HG02610 (cell line): ENCODE data around the gene GLIPR1.
"Not testable (repeated sequence)": the region's sequence is repeated elsewhere in the genome, so short reads cannot be mapped to it uniquely, and the experiment has no call there.

ENCODE experiments used
- ATAC-seq: cut with Tn5 transposase; IDR thresholded peaks from one replicate; pipeline ENCODE4 v1.9.1; 2021; ENCODE audit warnings: mild to moderate bottlenecking, moderate library complexity; ENCODE audit not compliant: unreplicated experiment

Gene GLIPR1

DNA sequence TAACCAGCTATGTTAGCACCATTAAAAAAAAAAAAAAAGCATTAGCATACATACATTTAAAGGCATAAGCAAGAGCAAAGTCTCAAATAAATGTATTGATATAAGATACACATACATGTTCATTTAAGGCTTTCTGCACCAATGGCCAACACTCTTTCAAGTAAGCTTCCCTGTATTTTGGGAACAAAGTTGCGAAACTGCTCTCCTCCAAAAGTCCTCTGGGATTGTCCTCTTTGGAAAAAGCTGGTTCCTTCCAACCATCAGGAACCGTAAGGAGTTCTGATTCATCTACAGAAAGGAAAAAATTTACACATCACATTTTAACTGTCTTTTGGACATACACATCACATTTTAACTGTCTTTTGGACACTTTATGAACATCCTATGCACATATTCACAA is 27.6 kb downstream of the GLIPR1 start:
- no peak for ATAC-seq

DNA sequence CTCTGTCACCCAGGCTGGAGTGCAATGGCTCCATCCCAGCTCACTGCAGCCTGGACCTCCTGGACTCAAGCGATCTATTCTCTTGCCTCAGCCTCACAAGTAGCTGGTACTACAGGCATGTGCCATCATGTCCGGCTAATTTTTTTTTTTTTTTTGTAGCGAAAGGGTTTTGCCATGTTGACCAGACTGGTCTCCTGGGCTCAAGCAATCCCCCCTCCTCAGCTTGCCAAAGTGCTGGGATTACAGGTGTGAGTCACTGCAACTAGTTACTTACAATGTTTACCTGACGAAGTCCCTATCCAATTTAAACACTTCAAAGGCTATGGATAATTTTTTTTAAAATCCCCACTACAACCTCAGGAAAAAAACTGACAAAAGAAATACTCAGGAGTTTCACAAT is 29.1 kb downstream of the GLIPR1 start:
- no peak for ATAC-seq

DNA sequence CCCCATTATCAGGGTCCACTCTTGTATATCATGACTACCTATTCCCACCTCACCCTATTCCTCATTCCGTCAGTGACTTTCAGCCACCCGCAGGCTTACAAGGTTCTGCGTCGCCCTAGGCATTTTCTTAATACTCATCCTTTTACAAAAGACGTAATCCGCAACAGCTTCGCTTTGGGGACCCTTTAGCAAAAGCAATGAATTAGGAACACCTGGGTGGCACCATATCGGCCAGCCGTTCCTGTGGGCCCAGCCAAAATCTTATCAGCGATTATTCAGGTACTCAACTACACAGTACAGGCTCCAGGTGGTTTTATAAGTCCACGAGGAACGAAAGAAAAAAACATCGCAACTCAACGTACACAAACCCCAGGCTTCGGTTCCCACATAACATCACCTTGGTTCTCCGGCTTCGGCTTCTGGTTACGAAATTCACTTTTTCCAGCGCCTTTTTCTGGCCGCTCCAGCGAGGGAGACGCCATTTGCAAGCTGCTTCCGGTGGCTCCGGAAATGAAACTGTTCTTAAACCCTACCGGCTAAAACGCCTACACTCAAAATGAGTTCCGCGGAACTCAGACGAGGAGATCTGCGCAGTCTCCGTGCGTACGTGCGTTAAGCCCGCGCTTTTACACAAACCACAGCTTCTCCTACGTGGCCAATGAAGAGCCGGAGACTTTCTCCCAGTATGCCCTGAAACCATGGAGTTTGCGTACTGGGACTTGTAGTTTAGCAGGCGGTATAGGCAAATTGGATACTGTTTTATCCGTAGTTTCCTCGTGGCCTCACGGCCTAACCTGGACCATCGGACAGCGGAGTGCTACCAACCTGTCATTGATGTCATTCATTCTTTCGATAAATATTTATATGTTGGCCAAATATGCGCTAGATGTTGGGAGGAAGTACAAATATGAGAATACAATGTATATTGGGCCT is 30.8 kb downstream of the GLIPR1 start, which contains the start of gene KRR1:
Gene KRR1, minus strand, starts transcription at position 494 of the 933 bp plus-strand sequence. Its CDS starts 12 bp downstream, at position 482.
- peak; percentile 95 for ATAC-seq

- not testable (repeated sequence) for ATAC-seq
These were observed 40.7 kb downstream of the GLIPR1 start for GRCh38 chr12:75521224-75521623.

GRCh38 chr12:75522124-75522523 is 41.6 kb downstream of the GLIPR1 start:
- not testable (repeated sequence) for ATAC-seq

DNA sequence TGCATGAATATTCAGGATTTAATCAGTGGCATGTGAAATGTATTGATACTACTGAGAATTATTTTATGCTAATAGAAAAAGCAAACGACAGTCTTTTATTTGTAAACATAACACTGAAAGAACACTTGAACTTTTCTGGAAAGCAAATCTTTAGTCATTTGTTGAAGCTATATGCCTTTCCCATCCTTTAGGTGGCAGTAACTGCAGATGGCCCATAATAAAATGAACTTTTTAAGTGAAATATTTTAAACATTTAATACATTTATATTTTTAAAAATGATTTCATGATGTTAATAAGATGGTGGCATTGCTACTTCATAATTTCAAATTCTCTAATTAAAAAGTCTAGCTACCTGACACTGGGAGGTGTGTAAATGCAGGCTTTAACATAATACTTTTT is 44.7 kb downstream of the GLIPR1 start:
- ATAC-seq: no peak

- ATAC-seq: peak; percentile 99
These were observed 46.3 kb downstream of the GLIPR1 start for GRCh38 chr12:75526655-75527511.

DNA sequence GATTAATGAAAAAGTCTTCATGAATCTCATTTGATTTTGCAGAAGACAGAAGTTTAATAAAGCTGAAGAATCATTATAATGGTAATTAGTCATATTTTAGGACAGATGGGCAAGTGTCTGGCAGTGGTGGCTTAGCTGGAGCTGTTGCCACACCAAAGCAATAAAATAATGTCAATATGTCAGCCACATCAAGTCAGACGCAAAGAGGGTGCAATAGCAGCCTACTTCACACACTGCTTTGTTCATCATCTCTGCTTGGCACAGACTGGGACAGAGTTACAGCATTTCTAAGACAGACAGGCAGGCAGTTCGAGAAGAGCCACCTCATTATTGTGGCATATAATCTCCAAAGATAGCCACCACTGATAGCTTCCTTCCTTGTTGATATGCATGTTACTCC is 47.7 kb downstream of the GLIPR1 start:
- no peak for ATAC-seq

DNA sequence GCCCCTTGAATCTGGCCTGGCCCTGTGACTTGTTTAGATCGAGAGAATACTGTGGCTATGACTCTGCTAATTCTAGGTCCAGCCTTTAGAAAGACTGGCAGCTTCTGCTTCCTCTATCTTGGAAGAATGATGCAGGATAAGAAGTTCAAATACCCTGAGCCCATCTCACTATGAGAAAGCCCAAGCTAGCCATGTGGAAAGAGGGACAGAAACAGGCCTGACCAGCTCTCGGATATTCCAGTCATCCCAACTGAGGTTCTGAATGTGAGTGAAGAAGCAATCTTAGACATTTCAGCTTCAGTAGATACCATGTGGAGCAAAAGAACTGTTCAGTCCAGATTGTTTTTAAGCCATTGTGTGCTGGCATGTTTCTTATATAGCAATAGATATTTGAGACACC is 48.1 kb downstream of the GLIPR1 start:
- ATAC-seq: no peak

- no peak for ATAC-seq
These were observed 48.8 kb downstream of the GLIPR1 start for GRCh38 chr12:75529316-75529715.

DNA sequence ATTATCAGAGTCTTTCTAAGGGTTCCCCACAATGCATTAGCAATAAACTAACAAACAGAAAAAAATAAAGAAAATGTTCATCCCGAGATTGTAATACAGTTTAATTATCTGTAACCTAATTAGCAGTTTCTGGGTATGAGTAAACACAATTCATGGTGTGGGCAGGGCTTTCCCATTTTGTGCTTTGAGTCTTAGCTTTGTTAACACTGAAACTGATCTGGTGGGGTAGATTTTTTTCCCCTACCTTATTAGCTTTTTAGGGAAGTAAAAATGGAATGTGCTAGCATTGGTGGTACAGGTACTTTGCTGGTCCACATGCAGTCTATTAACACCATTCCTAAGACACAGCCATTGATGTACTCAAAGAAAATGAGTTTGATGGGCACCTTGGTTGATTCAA is 49.3 kb downstream of the GLIPR1 start:
- ATAC-seq: no peak

DNA sequence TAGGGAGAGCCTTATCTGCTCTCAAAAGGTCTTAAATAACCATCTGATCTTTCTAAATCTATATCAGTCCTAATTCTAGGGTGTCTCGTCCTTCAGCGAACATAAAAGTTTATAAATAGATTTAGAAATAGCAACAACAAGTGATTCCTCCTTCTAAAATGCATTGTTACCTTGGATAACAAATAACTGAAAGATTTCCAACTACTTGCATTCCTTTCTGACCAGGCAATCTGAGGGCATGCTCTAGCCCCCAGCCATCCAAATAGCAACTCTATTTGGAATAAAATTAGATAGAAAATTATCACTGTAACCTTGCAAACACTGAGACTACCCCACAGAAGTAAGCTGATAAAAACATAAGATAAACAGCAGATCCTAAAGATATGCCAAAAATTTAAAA is 52.7 kb downstream of the GLIPR1 start:
- no peak for ATAC-seq

GRCh38 chr12:75539889-75540288 is 59.3 kb downstream of the GLIPR1 start:
- no peak for ATAC-seq

DNA sequence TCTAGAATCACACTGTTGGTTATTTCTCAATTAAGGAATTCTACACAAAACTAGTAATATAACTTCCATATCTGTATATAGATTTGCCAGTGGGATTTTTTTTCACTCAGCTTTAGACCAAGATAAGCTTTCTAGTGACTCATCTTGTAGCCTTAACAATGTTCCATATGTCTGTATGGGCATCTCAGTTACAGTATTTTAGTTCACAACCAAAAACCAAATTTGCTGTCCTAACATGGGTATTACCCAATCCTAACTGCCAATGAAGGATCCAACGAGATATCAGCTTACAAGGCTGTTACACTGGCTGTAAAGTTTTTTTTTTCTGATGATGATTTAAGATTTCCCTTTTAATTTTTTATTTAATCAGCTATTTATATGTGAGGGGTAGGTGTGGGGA is 62.4 kb downstream of the GLIPR1 start:
- ATAC-seq: no peak

DNA sequence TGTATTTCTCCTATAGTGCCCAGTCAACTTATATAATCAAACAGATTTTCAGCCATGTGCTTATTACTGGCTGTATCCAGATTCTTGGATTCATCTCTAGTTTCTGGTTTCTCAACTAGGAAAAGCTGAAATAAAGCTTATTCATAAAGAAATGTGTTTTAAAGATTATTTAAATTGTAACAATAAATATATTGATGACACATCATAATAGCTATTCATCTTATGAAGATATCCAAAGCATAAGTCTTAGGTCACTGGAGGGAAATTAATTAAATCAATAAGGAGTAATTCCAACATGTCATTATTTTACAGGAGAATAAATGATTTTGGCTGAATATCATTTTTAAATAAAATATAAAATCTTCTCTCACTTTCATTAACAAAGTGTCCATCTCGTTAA is 63.0 kb downstream of the GLIPR1 start:
- ATAC-seq: no peak

DNA sequence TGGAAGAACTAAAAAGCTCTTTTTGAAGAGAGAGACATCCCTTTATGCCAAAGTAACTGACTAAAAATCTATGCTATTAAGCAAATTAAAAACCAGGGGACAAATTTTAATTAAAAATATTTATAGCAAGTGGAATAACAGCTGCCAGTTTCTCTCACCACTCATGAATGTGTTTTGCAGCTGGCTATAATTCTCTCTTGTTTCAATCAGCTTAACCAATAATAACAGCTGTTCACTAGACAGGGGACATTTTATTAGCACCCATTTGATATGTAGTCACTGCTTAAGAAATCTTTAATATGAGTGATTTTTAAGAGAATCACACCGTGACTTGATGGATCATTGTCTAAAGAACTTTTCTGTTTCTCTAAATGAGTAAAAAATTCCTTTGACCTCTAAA is 65.1 kb downstream of the GLIPR1 start:
- ATAC-seq: no peak

GRCh38 chr12:75548879-75549278 is 68.3 kb downstream of the GLIPR1 start:
- no peak for ATAC-seq

GRCh38 chr12:75549989-75550388 is 69.4 kb downstream of the GLIPR1 start:
- no peak for ATAC-seq

DNA sequence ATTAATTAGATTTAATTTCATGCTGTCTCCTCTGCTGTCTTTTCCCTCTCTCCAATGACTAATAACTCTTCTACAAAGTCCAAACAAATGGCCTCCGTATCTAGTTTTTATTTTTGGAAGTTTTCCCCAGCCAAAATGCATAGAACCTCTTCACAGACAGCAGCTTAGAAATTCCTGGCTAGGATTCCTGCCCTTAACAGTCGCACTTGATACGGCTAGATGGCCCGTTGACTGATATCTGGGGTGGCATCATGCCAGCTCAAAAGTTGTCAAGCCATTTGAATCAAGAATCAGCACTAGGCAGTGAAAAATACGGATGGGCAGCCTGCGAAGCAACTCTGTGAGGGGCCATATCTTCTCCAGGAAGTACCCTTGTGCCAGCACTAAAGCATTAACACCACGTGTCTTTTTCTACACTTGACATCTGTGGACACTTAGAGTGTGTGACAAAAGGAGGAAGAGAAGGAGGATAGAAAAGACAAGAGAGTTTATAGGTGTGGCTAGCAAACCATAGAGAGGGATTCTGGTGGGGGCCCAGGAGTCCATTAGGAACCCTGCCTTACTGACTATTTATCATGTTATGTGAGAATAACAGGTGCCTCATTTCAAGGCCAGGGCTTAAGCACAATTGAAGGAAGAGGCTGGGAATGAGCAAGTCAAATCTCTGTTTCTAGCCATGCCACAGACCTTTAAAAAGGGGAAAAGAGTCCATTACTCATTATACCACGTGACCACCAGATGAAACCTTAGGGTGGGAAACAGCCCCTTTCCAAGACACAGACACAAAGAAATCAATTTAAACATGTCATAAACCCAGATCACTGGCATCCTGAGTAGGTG is 70.1 kb downstream of the GLIPR1 start:
- no peak for ATAC-seq

- no peak for ATAC-seq
These were observed 70.9 kb downstream of the GLIPR1 start for GRCh38 chr12:75551477-75551876.

DNA sequence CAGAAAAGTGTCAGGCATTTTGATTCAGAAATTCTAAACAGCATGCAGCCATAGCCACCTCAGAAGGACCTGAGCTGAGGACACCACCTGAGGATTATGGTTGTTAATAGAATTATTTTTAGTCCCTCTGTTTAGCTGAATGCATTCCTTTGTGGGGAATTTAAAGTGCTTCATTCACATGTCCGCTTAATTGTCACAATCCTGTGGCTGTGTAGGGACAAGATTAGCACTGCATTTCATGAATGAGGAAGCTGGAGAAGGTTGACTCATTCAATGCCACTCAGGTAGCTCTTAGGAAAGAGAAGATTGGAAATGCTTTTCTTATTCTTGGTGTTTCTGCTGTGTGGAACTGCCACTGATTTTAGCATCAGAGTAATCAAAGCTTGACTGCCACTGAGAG is 72.8 kb downstream of the GLIPR1 start:
- no peak for ATAC-seq
